ENCODE results near the gene ENTPD1. TPM values are rescaled to one million over a fixed set of nuclear protein-coding genes. Genes with fewer than 3 reads are reported as not detected.
"Not testable (repeated sequence)": the region's sequence is repeated elsewhere in the genome, so short reads cannot be mapped to it uniquely, and the experiment has no call there.

Gene ENTPD1
- total RNA-seq, 1 donor from 2014 or later, result 7.5 TPM

- intact Hi-C loops (cut with micrococcal nuclease), result no loop called here
- no peak for ATAC-seq
Measured at GRCh38 chr10:95881316-95881715, 125.4 kb downstream of the ENTPD1 start.

GRCh38 chr10:95889830-95890229, 133.9 kb downstream of the ENTPD1 start:
- ATAC-seq, result no peak
- intact Hi-C loops (cut with micrococcal nuclease), result no loop called here
- DNase-seq, result no peak

More at GRCh38 chr10:95881316-95881715, 125.4 kb downstream of the ENTPD1 start:
- DNase-seq, result no peak

- intact Hi-C loops (cut with micrococcal nuclease), result no loop called here
- DNase-seq (no peak), ATAC-seq (no peak)
Measured at GRCh38 chr10:95896071-95896850, 140.3 kb downstream of the ENTPD1 start.

- intact Hi-C loops (cut with micrococcal nuclease); ATAC-seq: not testable (repeated sequence)
Measured at GRCh38 chr10:95905897-95906580, 150.1 kb downstream of the ENTPD1 start.

GRCh38 chr10:95906677-95907455, 150.9 kb downstream of the ENTPD1 start:
- ATAC-seq (peak; percentile 64), DNase-seq (peak; percentile 31)
- intact Hi-C loops (cut with micrococcal nuclease), result no loop called here

More at GRCh38 chr10:95905897-95906580, 150.1 kb downstream of the ENTPD1 start:
- DNase-seq, result not testable (repeated sequence)

- DNase-seq (peak; percentile 90), ATAC-seq (peak; percentile 99)
- intact Hi-C loops (cut with micrococcal nuclease), result no loop called here
Measured at GRCh38 chr10:95907456-95908253, 151.7 kb downstream of the ENTPD1 start, which contains the start of gene CC2D2B. Gene CC2D2B (plus strand): TSS chr10:95907975. CDS start chr10:95911324, 3,349 bp downstream.

GRCh38 chr10:95908450-95908849, 152.5 kb downstream of the ENTPD1 start:
- intact Hi-C loops (cut with micrococcal nuclease), result no loop called here
- ATAC-seq, result no peak
- DNase-seq, result no peak

GRCh38 chr10:95909561-95909960, 153.6 kb downstream of the ENTPD1 start:
- no peak for ATAC-seq
- no peak for DNase-seq
- intact Hi-C loops (cut with micrococcal nuclease), result no loop called here

GRCh38 chr10:95916039-95916438, 160.1 kb downstream of the ENTPD1 start:
- intact Hi-C loops (cut with micrococcal nuclease); DNase-seq; ATAC-seq: not testable (repeated sequence)

Other genes starting within 250 kb of the ENTPD1 start
- gene SORBS1, start 194.8 kb upstream of the ENTPD1 start, total RNA-seq, result 703 TPM
- 12.1 TPM for gene ALDH18A1, start 99.5 kb upstream of the ENTPD1 start, total RNA-seq
- gene TCTN3, start 62.2 kb upstream of the ENTPD1 start, total RNA-seq, result 8.2 TPM
- 0.45 TPM for gene CC2D2B, start 151.8 kb downstream of the ENTPD1 start, total RNA-seq

All from left ventricle myocardium superior (tissue), 1 donor.